Progenitor cell of endocrine pancreas (in vitro differentiated cells): ENCODE data around the gene FGF3. TPM values are rescaled to one million over a fixed set of nuclear protein-coding genes. Genes with fewer than 3 reads are reported as not detected.

Experiments
- DNase-seq: peaks from one replicate; pipeline ENCODE4 v3.0.0; 2021; ENCODE audit warnings: low spot score; ENCODE audit not compliant: unreplicated experiment
- H3K27ac Mint-ChIP-seq: 2 replicates; pipeline ENCODE4 v1.8.0; 2021; ENCODE audit warnings: mild to moderate bottlenecking, moderate library complexity, mixed read lengths
- H3K27me3 Mint-ChIP-seq: 2 replicates; pipeline ENCODE4 v1.8.0; 2021; ENCODE audit warnings: mixed read lengths
- H3K36me3 Mint-ChIP-seq: 2 replicates; pipeline ENCODE4 v1.8.0; 2022; ENCODE audit warnings: mixed read lengths; ENCODE audit not compliant: insufficient read depth
- H3K4me1 Mint-ChIP-seq: 2 replicates; pipeline ENCODE4 v1.8.0; 2021; ENCODE audit warnings: low read depth, mixed read lengths
- H3K4me3 Mint-ChIP-seq: 2 replicates; pipeline ENCODE4 v1.8.0; 2021; ENCODE audit warnings: low read depth, mild to moderate bottlenecking, moderate library complexity, mixed read lengths
- H3K9me3 Mint-ChIP-seq: 2 replicates; pipeline ENCODE4 v1.8.0; 2021; ENCODE audit warnings: low read depth, mixed read lengths
- CTCF ChIP-seq: fragments of 200-600 bp; sonication (generic); IDR thresholded peaks from one replicate; pipeline ENCODE4 v1.5.0; 2021; ENCODE audit warnings: antibody characterized with exemption, mild to moderate bottlenecking; ENCODE audit not compliant: unreplicated experiment
- total RNA-seq: library from RNA; stranded (reverse); gene quantifications from 2 replicates; pipeline ENCODE4 v1.2.1, GENCODE V29; 2021

FGF3 gene
- total RNA-seq, 1 donor from 2014 or later, result not detected

GRCh38 chr11:69760319-69760718, 58.9 kb downstream of the FGF3 start:
- Mint-ChIP-seq H3K4me3 (no peak overlapping the region), H3K36me3 (no peaks in the 10 kb centered on the region), H3K27me3 (peaks cover 14% of the 10 kb centered on the region), H3K27ac (no peak overlapping the region), H3K9me3 (peaks cover 7% of the 10 kb centered on the region), H3K4me1 (no peaks in the 10 kb centered on the region)
- DNase-seq, result no peak
- no peak for TF ChIP-seq CTCF

Other genes starting within 250 kb of the FGF3 start
- gene CCND1, start 178.3 kb downstream of the FGF3 start, total RNA-seq, result 409 and 437 TPM in 2 replicates
- gene LTO1, start 144.1 kb downstream of the FGF3 start, total RNA-seq, result 28.5 and 33.4 TPM in 2 replicates
- gene FGF19, start 115.4 kb downstream of the FGF3 start, total RNA-seq, result not detected in 2 replicates
- gene FGF4, start 44.1 kb downstream of the FGF3 start, total RNA-seq, result not detected in 2 replicates